IPS-18a (cell line): ENCODE results near the gene DEPDC5.

Source experiments
- H3K27ac ChIP-seq: one replicate; pipeline ENCODE4 v1.5.1; 2013; ENCODE audit warnings: low read length
- H3K27me3 ChIP-seq: one replicate; pipeline ENCODE4 v1.6.1; 2013; ENCODE audit warnings: mild to moderate bottlenecking, low read length; ENCODE audit not compliant: control insufficient read depth, insufficient read depth
- H3K36me3 ChIP-seq: one replicate; pipeline ENCODE4 v1.6.1; 2013; ENCODE audit warnings: low read depth, low read length; ENCODE audit not compliant: control insufficient read depth
- H3K4me1 ChIP-seq: one replicate; pipeline ENCODE4 v1.6.1; 2013; ENCODE audit warnings: low read depth, low read length; ENCODE audit not compliant: control insufficient read depth
- H3K4me3 ChIP-seq: one replicate; pipeline ENCODE4 v1.5.1; 2013; ENCODE audit warnings: low read length
- H3K9ac ChIP-seq: one replicate; pipeline ENCODE4 v1.6.1; 2013; ENCODE audit warnings: mild to moderate bottlenecking, low read length, moderate library complexity
- H3K9me3 ChIP-seq: one replicate; pipeline ENCODE4 v1.6.1; 2013; ENCODE audit warnings: low read depth, low read length; ENCODE audit not compliant: control insufficient read depth

The DEPDC5 gene

GRCh38 chr22:31945971-31946680 is 192.3 kb downstream of the DEPDC5 start:
- Histone ChIP-seq H3K27ac (no peak overlapping the region), H3K9ac (peak overlapping the region; percentile 72), H3K4me3 (peak overlapping the region; percentile 93), H3K4me1 (peaks cover 19% of the 10 kb centered on the region), H3K27me3 (no peaks in the 10 kb centered on the region), H3K36me3 (peaks cover 34% of the 10 kb centered on the region), H3K9me3 (no peaks in the 10 kb centered on the region)

GRCh38 chr22:31947296-31947695 is 193.5 kb downstream of the DEPDC5 start:
- Histone ChIP-seq H3K9me3 (no peaks in the 10 kb centered on the region), H3K36me3 (peaks cover 34% of the 10 kb centered on the region), H3K4me3 (no peak overlapping the region), H3K27ac (no peak overlapping the region), H3K27me3 (no peaks in the 10 kb centered on the region), H3K9ac (no peak overlapping the region), H3K4me1 (peaks cover 19% of the 10 kb centered on the region)

DNA sequence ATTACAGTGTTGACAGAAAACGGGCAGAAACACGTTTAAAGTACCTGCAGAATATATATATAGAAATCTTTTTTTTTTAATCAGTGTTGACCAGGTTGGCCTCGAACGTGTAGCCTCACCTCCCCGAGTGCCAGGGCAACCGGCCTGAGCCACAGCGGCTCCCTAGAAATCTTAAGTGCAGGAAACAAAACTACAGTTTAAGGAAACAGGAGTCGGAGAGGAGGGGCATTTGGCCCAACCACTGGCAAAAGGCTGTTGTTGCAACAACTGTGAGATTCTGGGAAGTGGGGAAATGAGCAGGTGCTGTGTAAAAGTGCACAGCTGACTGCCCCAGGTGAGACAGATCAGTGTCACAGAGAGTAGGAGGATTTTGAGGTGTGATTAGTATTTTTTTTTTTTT is 194.2 kb downstream of the DEPDC5 start:
- Histone ChIP-seq H3K9ac (no peak overlapping the region), H3K27me3 (no peaks in the 10 kb centered on the region), H3K27ac (no peak overlapping the region), H3K4me3 (no peak overlapping the region), H3K36me3 (peaks cover 40% of the 10 kb centered on the region), H3K4me1 (peaks cover 25% of the 10 kb centered on the region), H3K9me3 (no peaks in the 10 kb centered on the region)

DNA sequence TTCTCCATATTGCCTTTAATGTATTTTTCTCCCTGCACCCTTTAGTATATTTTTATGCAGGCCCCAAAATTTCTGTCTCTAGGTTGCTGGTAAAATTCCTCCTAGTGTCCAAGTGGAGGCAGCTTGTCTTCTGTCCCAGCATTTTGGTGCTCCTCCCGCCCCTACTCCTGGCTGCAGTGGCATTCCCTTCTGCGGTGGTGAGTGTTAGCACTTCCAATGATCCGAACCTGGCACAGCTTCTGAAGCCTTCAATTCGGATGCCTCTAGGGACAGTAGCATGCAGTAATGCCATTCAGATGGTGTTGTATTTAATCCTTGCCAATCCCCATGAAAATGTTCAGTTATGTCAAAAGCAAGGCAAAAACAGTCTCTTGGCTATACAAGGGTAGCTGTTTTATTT is 196.4 kb downstream of the DEPDC5 start:
- Histone ChIP-seq H3K27ac (no peak overlapping the region), H3K9ac (no peak overlapping the region)

GRCh38 chr22:31951194-31952093 is 197.6 kb downstream of the DEPDC5 start:
- H3K9ac ChIP-seq, result no peak overlapping the region
- H3K4me3 ChIP-seq, result no peak overlapping the region
- H3K27ac ChIP-seq, result no peak overlapping the region
- no peaks in the 10 kb centered on the region for H3K27me3 ChIP-seq
- H3K4me1 ChIP-seq, result peaks cover 15% of the 10 kb centered on the region
- no peaks in the 10 kb centered on the region for H3K9me3 ChIP-seq
- peaks cover 50% of the 10 kb centered on the region for H3K36me3 ChIP-seq

More for the DNA sequence above, 196.4 kb downstream of the DEPDC5 start:
- Histone ChIP-seq H3K9me3 (no peaks in the 10 kb centered on the region), H3K4me1 (peaks cover 24% of the 10 kb centered on the region), H3K36me3 (peaks cover 40% of the 10 kb centered on the region), H3K4me3 (no peak overlapping the region), H3K27me3 (no peaks in the 10 kb centered on the region)

DNA sequence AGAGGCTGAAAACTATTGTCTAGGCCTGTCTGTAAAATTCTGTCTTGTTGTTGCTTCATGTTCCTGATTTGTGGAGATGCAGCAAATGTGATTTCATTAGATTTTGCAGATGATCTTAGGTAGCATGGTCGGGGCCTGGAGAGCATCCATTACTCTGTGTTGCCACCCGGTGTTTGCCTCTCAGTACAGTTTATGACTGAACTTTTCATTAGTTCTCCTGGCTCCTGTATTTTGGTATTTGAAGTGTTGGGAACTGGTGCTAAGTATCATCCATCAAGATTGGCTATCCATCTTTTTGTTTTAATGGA is 198.2 kb downstream of the DEPDC5 start:
- H3K27ac ChIP-seq, result no peak overlapping the region
- no peak overlapping the region for H3K4me3 ChIP-seq
- no peaks in the 10 kb centered on the region for H3K9me3 ChIP-seq
- no peaks in the 10 kb centered on the region for H3K27me3 ChIP-seq
- H3K36me3 ChIP-seq, result peaks cover 54% of the 10 kb centered on the region
- peaks cover 11% of the 10 kb centered on the region for H3K4me1 ChIP-seq
- H3K9ac ChIP-seq, result no peak overlapping the region

DNA sequence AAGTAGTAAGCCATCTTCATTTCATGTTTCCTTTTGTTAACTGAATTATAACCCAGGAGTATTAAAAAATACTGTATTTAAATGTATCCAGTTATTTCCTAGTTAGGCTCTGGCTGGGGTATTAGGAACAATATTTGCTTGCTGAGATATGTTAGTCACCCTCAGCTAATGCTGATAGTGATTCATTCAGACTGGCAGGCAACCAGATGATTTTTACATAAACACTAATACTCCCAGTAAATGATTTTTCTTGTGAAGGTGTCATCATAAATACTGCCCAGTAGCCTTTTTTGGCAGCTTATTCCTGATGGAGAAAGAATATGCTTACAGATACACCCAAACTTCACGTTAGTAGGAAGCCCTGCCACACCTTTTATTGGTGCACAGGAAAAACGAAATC is 198.7 kb downstream of the DEPDC5 start:
- H3K27ac ChIP-seq, result no peak overlapping the region
- no peaks in the 10 kb centered on the region for H3K9me3 ChIP-seq
- H3K4me1 ChIP-seq, result peaks cover 9% of the 10 kb centered on the region
- peaks cover 54% of the 10 kb centered on the region for H3K36me3 ChIP-seq
- no peak overlapping the region for H3K9ac ChIP-seq
- H3K27me3 ChIP-seq, result no peaks in the 10 kb centered on the region
- H3K4me3 ChIP-seq, result no peak overlapping the region

DNA sequence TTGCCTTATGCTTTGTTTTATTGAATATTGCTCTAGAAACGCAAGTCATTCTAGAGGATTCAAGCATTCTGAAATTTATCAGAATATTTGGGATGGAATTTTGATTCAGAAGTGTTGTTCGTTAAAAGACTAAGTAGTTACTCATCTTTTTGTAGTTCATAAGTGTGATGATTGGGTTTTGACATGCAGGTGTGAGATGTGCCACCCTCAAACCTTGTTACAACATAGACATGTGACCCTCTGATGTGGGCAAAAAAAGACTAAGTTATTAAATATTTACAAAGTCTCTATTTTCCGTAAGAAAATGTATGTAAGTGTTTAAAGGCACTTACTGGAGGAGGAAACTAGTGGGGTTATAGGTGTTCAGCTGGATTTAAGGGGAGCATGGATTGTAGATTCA is 199.4 kb downstream of the DEPDC5 start:
- no peak overlapping the region for H3K4me3 ChIP-seq
- H3K27me3 ChIP-seq, result no peaks in the 10 kb centered on the region
- peaks cover 9% of the 10 kb centered on the region for H3K4me1 ChIP-seq
- peaks cover 54% of the 10 kb centered on the region for H3K36me3 ChIP-seq
- no peak overlapping the region for H3K9ac ChIP-seq
- no peak overlapping the region for H3K27ac ChIP-seq
- H3K9me3 ChIP-seq, result no peaks in the 10 kb centered on the region

- no peaks in the 10 kb centered on the region for H3K27me3 ChIP-seq
- H3K36me3 ChIP-seq, result peaks cover 42% of the 10 kb centered on the region
- H3K27ac ChIP-seq, result no peak overlapping the region
- H3K4me3 ChIP-seq, result no peak overlapping the region
- peaks cover 9% of the 10 kb centered on the region for H3K4me1 ChIP-seq
- no peak overlapping the region for H3K9ac ChIP-seq
- H3K9me3 ChIP-seq, result no peaks in the 10 kb centered on the region
Observed at GRCh38 chr22:31954535-31955523, 201.0 kb downstream of the DEPDC5 start.

GRCh38 chr22:31956360-31956759 is 202.5 kb downstream of the DEPDC5 start:
- Histone ChIP-seq H3K36me3 (peaks cover 34% of the 10 kb centered on the region), H3K9ac (no peak overlapping the region), H3K27ac (no peak overlapping the region)

More at GRCh38 chr22:31956360-31956759, 202.5 kb downstream of the DEPDC5 start:
- H3K27me3 ChIP-seq, result no peaks in the 10 kb centered on the region
- H3K4me3 ChIP-seq, result no peak overlapping the region
- no peaks in the 10 kb centered on the region for H3K9me3 ChIP-seq
- H3K4me1 ChIP-seq, result peaks cover 15% of the 10 kb centered on the region
